GM23248 (cell line): Measurements from ENCODE around the gene ANKRD28.

ENCODE experiments used
- EZH2 ChIP-seq: fragments of 200-600 bp; sonication (generic); IDR thresholded peaks from 2 replicates; pipeline ENCODE4 v1.6.1; 2018; ENCODE audit warnings: antibody characterized with exemption, mild to moderate bottlenecking; ENCODE audit not compliant: insufficient read depth, poor library complexity, severe bottlenecking
- EZH2phosphoT487 ChIP-seq: fragments of 200-600 bp; sonication (generic); IDR thresholded peaks from 2 replicates; pipeline ENCODE4 v1.6.1; 2018; ENCODE audit warnings: antibody characterized with exemption, moderate library complexity, mild to moderate bottlenecking, low read depth; ENCODE audit not compliant: insufficient read depth

- TF ChIP-seq EZH2 (no peak), EZH2phosphoT487 (no peak)
Observed at GRCh38 chr3:15778332-15778858, 19.4 kb downstream of the ANKRD28 start.
